IPS-15b (cell line): ENCODE results near the gene METTL8.
"Not testable (repeated sequence)": the region's sequence is repeated elsewhere in the genome, so short reads cannot be mapped to it uniquely, and the experiment has no call there.

Source experiments
- H3K27me3 ChIP-seq: one replicate; pipeline ENCODE4 v1.6.1; 2013; ENCODE audit warnings: low read length; ENCODE audit not compliant: control insufficient read depth, insufficient read depth
- H3K36me3 ChIP-seq: one replicate; pipeline ENCODE4 v1.6.1; 2013; ENCODE audit warnings: low read length; ENCODE audit not compliant: control insufficient read depth, insufficient read depth
- H3K4me1 ChIP-seq: one replicate; pipeline ENCODE4 v1.6.1; 2013; ENCODE audit warnings: mild to moderate bottlenecking, low read length; ENCODE audit not compliant: control insufficient read depth, insufficient read depth
- H3K4me3 ChIP-seq: one replicate; pipeline ENCODE4 v1.5.1; 2013; ENCODE audit warnings: low read depth, low read length
- H3K9ac ChIP-seq: one replicate; pipeline ENCODE4 v1.6.1; 2013; ENCODE audit warnings: low read depth, mild to moderate bottlenecking, low read length
- H3K9me3 ChIP-seq: one replicate; pipeline ENCODE4 v1.6.1; 2013; ENCODE audit warnings: mild to moderate bottlenecking, low read length; ENCODE audit not compliant: control insufficient read depth, insufficient read depth

The METTL8 gene

GRCh38 chr2:171420728-171421563 lies 12.8 kb downstream of the METTL8 start:
- H3K9ac ChIP-seq: no peak overlapping the region
- H3K36me3 ChIP-seq: peaks cover 3% of the 10 kb centered on the region
- H3K4me3 ChIP-seq: no peak overlapping the region
- peaks cover 17% of the 10 kb centered on the region for H3K9me3 ChIP-seq
- no peaks in the 10 kb centered on the region for H3K27me3 ChIP-seq
- peaks cover 5% of the 10 kb centered on the region for H3K4me1 ChIP-seq

GRCh38 chr2:171419333-171419732 lies 14.5 kb downstream of the METTL8 start:
- peaks cover 7% of the 10 kb centered on the region for H3K4me1 ChIP-seq
- no peak overlapping the region for H3K9ac ChIP-seq
- peaks cover 12% of the 10 kb centered on the region for H3K9me3 ChIP-seq
- no peaks in the 10 kb centered on the region for H3K27me3 ChIP-seq
- H3K4me3 ChIP-seq: no peak overlapping the region
- H3K36me3 ChIP-seq: no peaks in the 10 kb centered on the region

GRCh38 chr2:171416009-171416926 lies 17.5 kb downstream of the METTL8 start:
- peaks cover 7% of the 10 kb centered on the region for H3K4me1 ChIP-seq
- no peaks in the 10 kb centered on the region for H3K9me3 ChIP-seq
- H3K27me3 ChIP-seq: no peaks in the 10 kb centered on the region
- peak overlapping the region; percentile 1 for H3K9ac ChIP-seq
- no peaks in the 10 kb centered on the region for H3K36me3 ChIP-seq
- H3K4me3 ChIP-seq: no peak overlapping the region

- not testable (repeated sequence) for H3K9me3 ChIP-seq
These were observed 19.1 kb downstream of the METTL8 start for GRCh38 chr2:171414645-171415044.

GRCh38 chr2:171412571-171413175 lies 21.1 kb downstream of the METTL8 start:
- Histone ChIP-seq H3K36me3 (no peaks in the 10 kb centered on the region), H3K9me3 (no peaks in the 10 kb centered on the region), H3K4me1 (peaks cover 20% of the 10 kb centered on the region), H3K4me3 (no peak overlapping the region), H3K9ac (no peak overlapping the region), H3K27me3 (no peaks in the 10 kb centered on the region)

More at GRCh38 chr2:171414645-171415044, 19.1 kb downstream of the METTL8 start:
- not testable (repeated sequence) for H3K4me3 ChIP-seq, H3K36me3 ChIP-seq, H3K9ac ChIP-seq, H3K27me3 ChIP-seq
- H3K4me1 ChIP-seq: peaks cover 14% of the 10 kb centered on the region

GRCh38 chr2:171411791-171412483 lies 21.9 kb downstream of the METTL8 start:
- no peaks in the 10 kb centered on the region for H3K27me3 ChIP-seq
- H3K4me1 ChIP-seq: peaks cover 20% of the 10 kb centered on the region
- H3K9me3 ChIP-seq: no peaks in the 10 kb centered on the region
- H3K9ac ChIP-seq: no peak overlapping the region
- no peak overlapping the region for H3K4me3 ChIP-seq
- no peaks in the 10 kb centered on the region for H3K36me3 ChIP-seq

GRCh38 chr2:171411214-171411613 lies 22.6 kb downstream of the METTL8 start:
- Histone ChIP-seq H3K27me3 (no peaks in the 10 kb centered on the region), H3K36me3 (no peaks in the 10 kb centered on the region), H3K4me1 (peaks cover 17% of the 10 kb centered on the region), H3K9me3 (no peaks in the 10 kb centered on the region), H3K4me3 (no peak overlapping the region), H3K9ac (no peak overlapping the region)

- H3K27me3 ChIP-seq: no peaks in the 10 kb centered on the region
- H3K4me1 ChIP-seq: peaks cover 13% of the 10 kb centered on the region
- no peaks in the 10 kb centered on the region for H3K36me3 ChIP-seq
- H3K9ac ChIP-seq: no peak overlapping the region
- no peak overlapping the region for H3K4me3 ChIP-seq
- no peaks in the 10 kb centered on the region for H3K9me3 ChIP-seq
These were observed 23.2 kb downstream of the METTL8 start for GRCh38 chr2:171410624-171411023.

- H3K27me3 ChIP-seq: no peaks in the 10 kb centered on the region
- H3K9ac ChIP-seq: no peak overlapping the region
- H3K9me3 ChIP-seq: no peaks in the 10 kb centered on the region
- H3K36me3 ChIP-seq: no peaks in the 10 kb centered on the region
- peaks cover 13% of the 10 kb centered on the region for H3K4me1 ChIP-seq
- H3K4me3 ChIP-seq: no peak overlapping the region
These were observed 23.7 kb downstream of the METTL8 start for GRCh38 chr2:171410101-171410500.

GRCh38 chr2:171409436-171409971 lies 24.3 kb downstream of the METTL8 start:
- no peaks in the 10 kb centered on the region for H3K27me3 ChIP-seq
- no peak overlapping the region for H3K9ac ChIP-seq
- no peaks in the 10 kb centered on the region for H3K9me3 ChIP-seq
- H3K4me3 ChIP-seq: peak overlapping the region; percentile 37
- H3K36me3 ChIP-seq: no peaks in the 10 kb centered on the region
- peaks cover 13% of the 10 kb centered on the region for H3K4me1 ChIP-seq

- H3K9ac ChIP-seq: no peak overlapping the region
- H3K4me3 ChIP-seq: no peak overlapping the region
- peaks cover 13% of the 10 kb centered on the region for H3K4me1 ChIP-seq
These were observed 26.1 kb downstream of the METTL8 start for GRCh38 chr2:171407676-171408044.

More at GRCh38 chr2:171407676-171408044, 26.1 kb downstream of the METTL8 start:
- Histone ChIP-seq H3K27me3 (no peaks in the 10 kb centered on the region), H3K36me3 (no peaks in the 10 kb centered on the region), H3K9me3 (no peaks in the 10 kb centered on the region)
